Measurements from ENCODE around the gene CARD19. TPM values are rescaled to one million over a fixed set of nuclear protein-coding genes. Genes with fewer than 3 reads are reported as not detected.

Gene CARD19
- 13.2 TPM for total RNA-seq (ENCODE audit: unreplicated experiment)
- long read RNA-seq, partial matches to known transcripts = 0 of 8 reads
- long read RNA-seq, other reads (novel, unspliced or antisense) = 1 of 8 reads

GRCh38 chr9:93096131-93096802 lies at the start of gene CARD19:
TSS of gene CARD19 (plus strand) at chr9:93096217. CDS start at chr9:93096346, 129 bp downstream.
- DNase-seq (ENCODE audit: low spot score) = no peak
- Mint-ChIP-seq H3K4me1 (ENCODE audit: unreplicated experiment) (peaks cover 16% of the 10 kb centered on the region), H3K9me3 (ENCODE audit: unreplicated experiment) (no peaks in the 10 kb centered on the region), H3K4me3 (ENCODE audit: unreplicated experiment) (peak within 1 kb of the TSS; percentile 87), H3K36me3 (ENCODE audit: low read depth, unreplicated experiment) (peaks cover 4% of the 10 kb centered on the region), H3K27ac (ENCODE audit: unreplicated experiment) (no peak within 1 kb of the TSS), H3K27me3 (ENCODE audit: unreplicated experiment) (peaks cover 16% of the 10 kb centered on the region)
- TF ChIP-seq CTCF (IDR thresholded peaks at IDR 0.05; ENCODE audit: unreplicated experiment) = no peak

GRCh38 chr9:93048566-93049448 lies 47.2 kb upstream of the CARD19 start:
- Mint-ChIP-seq H3K27ac (ENCODE audit: unreplicated experiment) (no peak overlapping the region), H3K4me3 (ENCODE audit: unreplicated experiment) (no peak overlapping the region), H3K9me3 (ENCODE audit: unreplicated experiment) (no peaks in the 10 kb centered on the region)

GRCh38 chr9:93049491-93049890 lies 46.5 kb upstream of the CARD19 start:
- no peak for TF ChIP-seq CTCF (IDR thresholded peaks at IDR 0.05; ENCODE audit: unreplicated experiment)
- H3K27ac Mint-ChIP-seq (ENCODE audit: unreplicated experiment) = no peak overlapping the region
- no peak overlapping the region for H3K4me3 Mint-ChIP-seq (ENCODE audit: unreplicated experiment)
- H3K36me3 Mint-ChIP-seq (ENCODE audit: low read depth, unreplicated experiment) = no peaks in the 10 kb centered on the region
- DNase-seq (ENCODE audit: low spot score) = no peak
- H3K27me3 Mint-ChIP-seq (ENCODE audit: unreplicated experiment) = peaks cover 6% of the 10 kb centered on the region
- H3K9me3 Mint-ChIP-seq (ENCODE audit: unreplicated experiment) = no peaks in the 10 kb centered on the region
- no peaks in the 10 kb centered on the region for H3K4me1 Mint-ChIP-seq (ENCODE audit: unreplicated experiment)

More at GRCh38 chr9:93048566-93049448, 47.2 kb upstream of the CARD19 start:
- Mint-ChIP-seq H3K4me1 (ENCODE audit: unreplicated experiment) (no peaks in the 10 kb centered on the region), H3K36me3 (ENCODE audit: low read depth, unreplicated experiment) (no peaks in the 10 kb centered on the region), H3K27me3 (ENCODE audit: unreplicated experiment) (peaks cover 6% of the 10 kb centered on the region)
- no peak for DNase-seq (ENCODE audit: low spot score)
- no peak for TF ChIP-seq CTCF (IDR thresholded peaks at IDR 0.05; ENCODE audit: unreplicated experiment)

- Mint-ChIP-seq H3K27me3 (ENCODE audit: unreplicated experiment) (peaks cover 6% of the 10 kb centered on the region), H3K36me3 (ENCODE audit: low read depth, unreplicated experiment) (no peaks in the 10 kb centered on the region), H3K4me1 (ENCODE audit: unreplicated experiment) (no peaks in the 10 kb centered on the region), H3K9me3 (ENCODE audit: unreplicated experiment) (no peaks in the 10 kb centered on the region), H3K4me3 (ENCODE audit: unreplicated experiment) (no peak overlapping the region), H3K27ac (ENCODE audit: unreplicated experiment) (no peak overlapping the region)
- no peak for TF ChIP-seq CTCF (IDR thresholded peaks at IDR 0.05; ENCODE audit: unreplicated experiment)
- no peak for DNase-seq (ENCODE audit: low spot score)
These were observed 45.8 kb upstream of the CARD19 start for GRCh38 chr9:93050231-93050630.

All from endothelial cell (in vitro differentiated cells).